ENCODE results near the gene FAM149A. TPM values are rescaled to one million over a fixed set of nuclear protein-coding genes. Genes with fewer than 3 reads are reported as not detected.

FAM149A gene
- total RNA-seq, 1 experiment from 2014 or later, result 9.0 TPM

GRCh38 chr4:186221624-186222023 lies 117.1 kb downstream of the FAM149A start:
- DNase-seq (ENCODE audit: low read depth, low spot score), result no peak
- in situ Hi-C loops (cut with HindIII; ENCODE audit: low pct_unique_long_range_greater_than_20kb, low sequenced_read_pairs), result no loop called here

Small RNAs within 50 kb of the gene (small RNA-seq; reads per million reads assigned to genes)
- 0 reads per million in 2 experiments for gene RF00322

Other genes with a start within 250 kb of the FAM149A start
- gene TLR3, start 35.5 kb upstream of the FAM149A start, total RNA-seq (2014; rRNA removed; shearing (Covaris generic)), result 6.9 and 9.8 TPM in 2 replicates
- gene CYP4V2, start 86.9 kb downstream of the FAM149A start, total RNA-seq (2014; rRNA removed; shearing (Covaris generic)), result 61.6 and 62.8 TPM in 2 replicates
- 0.16 TPM in 1 of 2 replicates, not detected in the other for gene KLKB1, start 122.8 kb downstream of the FAM149A start, total RNA-seq (2014; rRNA removed; shearing (Covaris generic))
- gene F11, start 161.5 kb downstream of the FAM149A start, total RNA-seq (2014; rRNA removed; shearing (Covaris generic)), result not detected in 2 replicates

All from SK-MEL-5 (cell line).